HG03097 (cell line): ENCODE results near the gene INCA1.

Experiments
- ATAC-seq: cut with Tn5 transposase; IDR thresholded peaks from one replicate; pipeline ENCODE4 v1.9.1; 2021; ENCODE audit not compliant: unreplicated experiment, low FRiP score

Gene INCA1

GRCh38 chr17:4938688-4939545 lies 58.4 kb downstream of the INCA1 start:
- no peak for ATAC-seq
